Mesodermal cell (in vitro differentiated cells): ENCODE data around the gene PRPF18.

Source experiments
- H3K27ac ChIP-seq: 2 replicates; pipeline ENCODE4 v1.7.0; 2013; ENCODE audit warnings: mild to moderate bottlenecking, low read depth, low read length, moderate library complexity; ENCODE audit not compliant: severe bottlenecking
- H3K36me3 ChIP-seq: 2 replicates; pipeline ENCODE4 v1.7.1; 2013; ENCODE audit warnings: mild to moderate bottlenecking, low read length, moderate library complexity; ENCODE audit not compliant: control insufficient read depth, insufficient read depth
- H3K4me1 ChIP-seq: one replicate; pipeline ENCODE4 v1.7.1; 2013; ENCODE audit warnings: mild to moderate bottlenecking, low read length; ENCODE audit not compliant: insufficient read depth, control insufficient read depth, poor library complexity, severe bottlenecking
- H3K4me3 ChIP-seq: 2 replicates; pipeline ENCODE4 v1.7.0; 2013; ENCODE audit warnings: low read length, control low read depth, mild to moderate bottlenecking; ENCODE audit not compliant: insufficient read depth, poor library complexity, severe bottlenecking; ENCODE audit errors: extremely low read depth
- H3K9me3 ChIP-seq: 2 replicates; pipeline ENCODE4 v1.7.1; 2013; ENCODE audit warnings: mild to moderate bottlenecking, low read length, moderate library complexity; ENCODE audit not compliant: control insufficient read depth
- WGBS, 2 experiments: methylation state at CpG; one replicate each; pipeline ENCODE4 v1.1.5; 2013; ENCODE audit warnings: missing lambda C conversion rate in 2 of 2; ENCODE audit not compliant: insufficient coverage in 2 of 2; 5-methylcytosine and 5-hydroxymethylcytosine counted together

Gene PRPF18

GRCh38 chr10:13604357-13605040, 17.7 kb downstream of the PRPF18 start:
- no peaks in the 10 kb centered on the region for H3K9me3 ChIP-seq
- peaks cover 5% of the 10 kb centered on the region for H3K4me1 ChIP-seq
- H3K4me3 ChIP-seq, result no peak overlapping the region
- no peak overlapping the region for H3K27ac ChIP-seq
- no CpG with 5 or more reads among the region's 2 CpGs for WGBS, 2 experiments
- H3K36me3 ChIP-seq, result peaks cover 32% of the 10 kb centered on the region

DNA sequence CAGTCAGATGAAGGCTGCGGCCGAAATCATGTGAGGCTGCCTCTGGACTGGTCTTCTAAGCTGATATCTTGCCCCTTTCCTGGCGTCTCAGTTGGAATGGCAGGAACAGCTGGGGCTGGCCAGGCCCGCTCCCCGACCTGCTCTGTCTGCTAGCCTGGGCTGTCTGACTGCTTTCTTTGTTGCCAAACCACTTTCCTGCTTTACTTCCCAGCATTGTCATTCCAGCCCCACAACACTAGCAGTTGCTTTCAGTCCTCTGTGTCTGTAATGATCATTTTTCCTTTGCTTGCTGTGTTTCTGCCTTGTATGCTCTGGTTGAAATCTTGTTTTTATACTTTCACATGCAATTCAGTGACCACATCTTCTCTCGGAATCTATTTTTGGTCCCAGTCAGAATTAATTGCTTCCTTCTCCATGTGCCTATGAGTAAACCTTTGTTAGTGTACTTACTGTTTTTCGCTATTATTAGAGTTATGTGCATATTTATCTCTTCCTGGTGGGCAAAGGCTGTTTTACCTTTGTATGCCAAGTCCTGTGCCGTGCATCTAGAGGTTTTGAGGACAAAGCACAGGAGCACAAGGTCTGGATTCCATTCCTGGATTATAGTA, 21.6 kb downstream of the PRPF18 start:
- peaks cover 39% of the 10 kb centered on the region for H3K36me3 ChIP-seq
- WGBS, 2 experiments, result 89 to 94% methylated on average over 6 to 7 of the region's 8 CpGs
- H3K4me1 ChIP-seq, result peaks cover 11% of the 10 kb centered on the region
- no peaks in the 10 kb centered on the region for H3K9me3 ChIP-seq
- no peak overlapping the region for H3K27ac ChIP-seq
- H3K4me3 ChIP-seq, result no peak overlapping the region

- no peaks in the 10 kb centered on the region for H3K9me3 ChIP-seq
- WGBS, 2 experiments, result 94 to 100% methylated on average over 2 to 3 of the region's 3 CpGs
These were observed 26.0 kb downstream of the PRPF18 start for GRCh38 chr10:13612654-13613373.

DNA sequence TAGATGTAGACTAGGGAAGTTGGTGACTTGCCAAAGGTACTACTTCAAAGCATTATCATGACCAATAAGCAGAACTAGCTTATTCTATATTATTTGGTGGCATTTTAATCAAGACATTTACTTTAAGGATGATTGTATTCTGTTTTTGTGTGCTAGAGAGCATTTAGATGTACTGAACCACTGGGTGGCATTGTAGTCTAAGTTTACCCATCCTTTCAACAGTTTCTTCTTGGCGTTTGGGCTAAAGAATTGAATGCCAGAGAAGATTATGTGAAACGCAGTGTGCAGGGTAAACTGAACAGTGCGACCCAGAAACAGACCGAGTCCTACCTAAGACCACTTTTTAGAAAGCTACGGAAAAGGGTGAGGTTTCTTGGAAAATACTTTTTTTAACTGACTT, 26.8 kb downstream of the PRPF18 start:
- Histone ChIP-seq H3K4me3 (no peak overlapping the region), H3K4me1 (peaks cover 33% of the 10 kb centered on the region), H3K9me3 (no peaks in the 10 kb centered on the region), H3K27ac (no peak overlapping the region), H3K36me3 (peaks cover 47% of the 10 kb centered on the region)
- 80% methylated on average over 1 of the region's 5 CpGs; no CpG with 5 or more reads in 1 of the 2 experiments for WGBS, 2 experiments

More at GRCh38 chr10:13612654-13613373, 26.0 kb downstream of the PRPF18 start:
- H3K4me3 ChIP-seq, result no peak overlapping the region
- H3K36me3 ChIP-seq, result peaks cover 40% of the 10 kb centered on the region
- H3K27ac ChIP-seq, result no peak overlapping the region
- H3K4me1 ChIP-seq, result peaks cover 38% of the 10 kb centered on the region

DNA sequence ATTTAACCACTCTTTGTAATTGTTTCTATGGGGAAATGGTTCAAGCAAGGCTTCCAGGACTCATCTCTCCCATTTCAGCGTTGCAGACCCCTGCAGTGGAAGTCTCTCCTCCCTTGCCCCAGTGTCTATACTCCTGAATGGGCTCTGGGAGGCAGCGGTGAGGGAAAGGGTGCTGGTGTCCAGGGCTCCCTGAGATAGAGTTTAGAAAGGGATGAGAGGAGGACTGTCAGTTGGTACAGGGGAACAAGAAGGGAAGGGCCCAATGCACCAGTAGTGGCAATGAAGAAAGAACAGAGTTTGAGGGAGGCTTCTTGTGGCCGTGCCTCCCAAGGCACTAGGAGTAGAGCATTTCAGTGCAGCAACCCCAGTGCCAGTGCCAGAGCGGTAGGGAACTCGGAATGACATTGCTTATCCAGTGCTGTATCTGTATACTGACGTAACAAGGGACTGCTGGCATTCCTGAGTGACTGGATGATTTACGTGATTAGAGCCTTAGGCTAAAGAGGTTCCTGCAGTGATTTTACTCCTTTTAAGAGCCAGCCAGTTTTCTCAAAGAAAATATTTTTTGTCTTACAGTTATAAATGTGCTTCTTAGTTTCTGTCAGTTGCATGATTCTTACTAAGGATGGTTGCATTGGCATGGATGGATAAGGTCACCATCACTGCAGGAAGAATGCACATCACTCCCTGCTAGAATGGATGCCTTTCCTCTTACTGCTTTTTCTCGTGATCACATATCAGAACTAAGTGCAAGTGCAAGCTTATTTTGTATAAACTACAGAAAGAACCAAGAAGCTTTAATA, 28.0 kb downstream of the PRPF18 start:
- Histone ChIP-seq H3K9me3 (no peaks in the 10 kb centered on the region), H3K4me1 (peaks cover 33% of the 10 kb centered on the region), H3K27ac (peak overlapping the region; percentile 93), H3K4me3 (no peak overlapping the region), H3K36me3 (peaks cover 53% of the 10 kb centered on the region)
- WGBS, 2 experiments, result 48 to 61% methylated on average over 5 of the region's 8 CpGs

GRCh38 chr10:13615650-13616300, 29.0 kb downstream of the PRPF18 start:
- H3K27ac ChIP-seq, result peak overlapping the region; percentile 93
- 20 to 88% methylated on average over 1 to 2 of the region's 7 CpGs for WGBS, 2 experiments
- H3K36me3 ChIP-seq, result peaks cover 43% of the 10 kb centered on the region
- H3K4me1 ChIP-seq, result peaks cover 27% of the 10 kb centered on the region
- H3K9me3 ChIP-seq, result no peaks in the 10 kb centered on the region
- H3K4me3 ChIP-seq, result no peak overlapping the region

DNA sequence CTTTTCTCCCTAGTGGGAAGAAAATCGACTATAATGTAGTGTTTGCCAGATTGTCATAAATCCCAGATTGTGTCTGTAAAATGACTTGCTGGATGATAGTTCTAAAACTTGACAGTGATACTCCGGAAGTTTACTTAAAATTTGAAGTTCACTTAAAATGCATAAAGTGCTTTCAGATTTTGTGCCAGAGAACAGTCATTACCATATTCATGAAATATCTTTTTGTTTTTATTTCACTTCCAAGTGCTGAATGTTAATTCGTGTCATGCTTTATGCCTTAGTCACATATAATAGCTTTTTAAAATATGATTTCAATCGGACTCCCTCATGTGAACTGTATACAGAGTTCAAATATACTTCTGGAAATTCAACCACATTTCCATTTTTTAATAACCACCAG, 30.4 kb downstream of the PRPF18 start:
- no peak overlapping the region for H3K27ac ChIP-seq
- peaks cover 38% of the 10 kb centered on the region for H3K36me3 ChIP-seq
- H3K4me3 ChIP-seq, result no peak overlapping the region
- H3K4me1 ChIP-seq, result peaks cover 27% of the 10 kb centered on the region
- no peaks in the 10 kb centered on the region for H3K9me3 ChIP-seq
- WGBS, 2 experiments, result 100% methylated on average over 1 to 2 of the region's 4 CpGs

- 86 to 100% methylated on average over 1 of the region's 2 CpGs for WGBS, 2 experiments
- no peaks in the 10 kb centered on the region for H3K9me3 ChIP-seq
- peaks cover 41% of the 10 kb centered on the region for H3K36me3 ChIP-seq
- H3K4me3 ChIP-seq, result no peak overlapping the region
- no peaks in the 10 kb centered on the region for H3K4me1 ChIP-seq
- no peak overlapping the region for H3K27ac ChIP-seq
These were observed 35.2 kb downstream of the PRPF18 start for GRCh38 chr10:13621931-13622330.

- Histone ChIP-seq H3K4me3 (no peak overlapping the region), H3K4me1 (no peaks in the 10 kb centered on the region), H3K36me3 (peaks cover 19% of the 10 kb centered on the region), H3K27ac (no peak overlapping the region), H3K9me3 (no peaks in the 10 kb centered on the region)
- WGBS, 2 experiments, result 100% methylated on average over 1 of the region's 1 CpG; no CpG with 5 or more reads in 1 of the 2 experiments
These were observed 37.9 kb downstream of the PRPF18 start for GRCh38 chr10:13624630-13625029.
